HepG2 (cell line): ENCODE results near the gene ACBD3. TPM values are rescaled to one million over a fixed set of nuclear protein-coding genes. Genes with fewer than 3 reads are reported as not detected.

ENCODE experiments used
- BHLHE40 ChIP-seq: IDR thresholded peaks from 2 replicates; pipeline ENCODE4 v1.6.1; 2011; ENCODE audit warnings: low read length, improper control_type of control experiment
- CEBPG ChIP-seq: IDR thresholded peaks from 2 replicates; pipeline ENCODE4 v1.6.1; 2016
- CSRNP2 ChIP-seq: sonication (generic); formaldehyde crosslinking; conservative IDR thresholded peaks from 2 replicates; pipeline ENCODE4 v1.8.0; 2022; ENCODE audit warnings: low read depth, missing genetic modification reagents
- CTCF ChIP-seq: sonication (generic); formaldehyde crosslinking; IDR thresholded peaks from 2 replicates; pipeline ENCODE4 v1.5.0; 2020; ENCODE audit warnings: mild to moderate bottlenecking, missing genetic modification reagents, moderate library complexity
- ETV5 ChIP-seq: IDR thresholded peaks from 2 replicates; pipeline ENCODE4 v1.6.1; 2018; ENCODE audit warnings: missing biosample characterization, missing genetic modification reagents, inconsistent platforms, borderline replicate concordance
- ETV6 ChIP-seq: sonication (generic); formaldehyde crosslinking; conservative IDR thresholded peaks from 2 replicates; pipeline ENCODE4 v1.4.0; 2020; ENCODE audit warnings: missing genetic modification reagents
- GABPB1 ChIP-seq: IDR thresholded peaks from 2 replicates; pipeline ENCODE4 v1.6.1; 2016; ENCODE audit warnings: mild to moderate bottlenecking, missing genetic modification reagents, moderate library complexity, missing compliant biosample characterization
- HNRNPK ChIP-seq: fragments of 200-400 bp; formaldehyde crosslinking; IDR thresholded peaks from 2 replicates; pipeline ENCODE4 v1.6.1; 2018; ENCODE audit warnings: low read length, low read depth, moderate library complexity, mild to moderate bottlenecking; ENCODE audit not compliant: poor library complexity, severe bottlenecking
- HOXA3 ChIP-seq: sonication (generic); formaldehyde crosslinking; IDR thresholded peaks from 2 replicates; pipeline ENCODE4 v1.5.0; 2020; ENCODE audit warnings: missing genetic modification reagents
- IRF9 ChIP-seq: sonication (generic); formaldehyde crosslinking; IDR thresholded peaks from 2 replicates; pipeline ENCODE4 v1.8.0; 2022; ENCODE audit warnings: missing genetic modification reagents, mild to moderate bottlenecking, borderline replicate concordance
- MED8 ChIP-seq: sonication (generic); formaldehyde crosslinking; IDR thresholded peaks from 2 replicates; pipeline ENCODE4 v1.8.1; 2023; ENCODE audit warnings: mild to moderate bottlenecking, missing genetic modification reagents; ENCODE audit not compliant: insufficient replicate concordance
- SMAD1 ChIP-seq: sonication (generic); formaldehyde crosslinking; IDR thresholded peaks from 2 replicates; pipeline ENCODE4 v1.4.0; 2020; ENCODE audit warnings: missing genetic modification reagents, low read depth, mild to moderate bottlenecking, borderline replicate concordance
- TCF7L2 ChIP-seq: IDR thresholded peaks from 2 replicates; pipeline ENCODE4 v1.6.1; 2011; ENCODE audit warnings: mild to moderate bottlenecking, low read depth, low read length, moderate library complexity
- TEAD3 ChIP-seq: optimal IDR thresholded peaks from 2 replicates; pipeline ENCODE3; 2016; ENCODE audit warnings: borderline replicate concordance
- ZBTB38 ChIP-seq: sonication (generic); formaldehyde crosslinking; IDR thresholded peaks from 2 replicates; pipeline ENCODE4 v1.5.1; 2020; ENCODE audit warnings: mild to moderate bottlenecking, missing genetic modification reagents
- ZNF263 ChIP-seq: sonication (generic); formaldehyde crosslinking; IDR thresholded peaks from 2 replicates; pipeline ENCODE4 v1.4.0; 2020; ENCODE audit warnings: missing genetic modification reagents
- ZNF335 ChIP-seq: sonication (generic); formaldehyde crosslinking; IDR thresholded peaks from 2 replicates; pipeline ENCODE4 v1.4.0; 2020; ENCODE audit warnings: missing genetic modification reagents
- ZNF382 ChIP-seq: sonication (generic); formaldehyde crosslinking; IDR thresholded peaks from 2 replicates; pipeline ENCODE4 v1.5.0; 2020; ENCODE audit warnings: missing genetic modification reagents, mild to moderate bottlenecking, borderline replicate concordance
- ZNF468 ChIP-seq: sonication (generic); formaldehyde crosslinking; IDR thresholded peaks from 2 replicates; pipeline ENCODE4 v1.8.0; 2022; ENCODE audit warnings: mild to moderate bottlenecking, moderate library complexity, missing genetic modification reagents
- ZNF530 ChIP-seq: sonication (generic); formaldehyde crosslinking; IDR thresholded peaks from 2 replicates; pipeline ENCODE4 v1.5.0; 2020; ENCODE audit warnings: low read depth, mild to moderate bottlenecking, missing genetic modification reagents
- ZNF567 ChIP-seq: sonication (generic); formaldehyde crosslinking; IDR thresholded peaks from 2 replicates; pipeline ENCODE4 v1.8.1; 2023; ENCODE audit warnings: mild to moderate bottlenecking, missing genetic modification reagents, borderline replicate concordance
- ZNF569 ChIP-seq: sonication (generic); formaldehyde crosslinking; IDR thresholded peaks from 2 replicates; pipeline ENCODE4 v1.5.0; 2020; ENCODE audit warnings: mild to moderate bottlenecking, missing genetic modification reagents, moderate library complexity, borderline replicate concordance
- ZNF580 ChIP-seq: IDR thresholded peaks from 2 replicates; pipeline ENCODE4 v1.6.1; 2016; ENCODE audit warnings: low read depth, borderline replicate concordance
- ZNF615 ChIP-seq: sonication (generic); formaldehyde crosslinking; IDR thresholded peaks from 2 replicates; pipeline ENCODE4 v1.5.0; 2020; ENCODE audit warnings: mild to moderate bottlenecking, missing genetic modification reagents, borderline replicate concordance
- ZNF839 ChIP-seq: sonication (generic); formaldehyde crosslinking; IDR thresholded peaks from 2 replicates; pipeline ENCODE4 v1.4.0; 2020; ENCODE audit warnings: missing genetic modification reagents, mild to moderate bottlenecking, borderline replicate concordance
- ZSCAN31 ChIP-seq: sonication (generic); formaldehyde crosslinking; IDR thresholded peaks from 2 replicates; pipeline ENCODE4 v1.5.0; 2020; ENCODE audit warnings: low read depth, mild to moderate bottlenecking, missing genetic modification reagents
- polyA plus RNA-seq, 8 experiments: library from polyadenylated mRNA; depleted of rRNA in 3 of 8; stranded (reverse) in 7 of 8; unstranded in 1 of 8; fragments of >200 nt; fragmentation: Illumina TruSeq in 4 of 8; extraction: Trizol in 4 of 8; gene quantifications; 2 replicates each; pipeline versions ENCODE4 v1.2.1 to v1.2.3, GENCODE V29; 2011 to 2016; ENCODE audit warnings: low read depth in 4 of 8, missing spikeins in 1 of 8, mixed read lengths in 1 of 8; ENCODE audit not compliant: insufficient read depth in 1 of 8
- total RNA-seq, 5 experiments: library from RNA; depleted of rRNA; stranded (reverse); fragments of >200 nt; fragmentation: Illumina TruSeq; extraction: Trizol; gene quantifications; 2 replicates each; pipeline ENCODE4 v1.2.3, GENCODE V29; 2016; ENCODE audit warnings: low read depth in 1 of 5

ACBD3 gene
- total and polyA plus RNA-seq, 2 of the 13 experiments (the other 11 are each of a cell fraction or from before 2014, with no cell fraction given), result 24.3 to 39.3 TPM

GRCh38 chr1:226125097-226125630 is 61.4 kb downstream of the ACBD3 start (continued):
- no peak for TF ChIP-seq IRF9 (CRISPR knock-in tag)
- TF ChIP-seq GABPB1 (CRISPR knock-in tag), result 0 out of 2 replicates have a peak, but pooled peaks have one; percentile 32
- no peak for TF ChIP-seq ZNF569 (CRISPR knock-in tag)
- TF ChIP-seq ETV5 (CRISPR knock-in tag), result peak; percentile 30; the same call in 1 of the 2 replicates
- no peak for TF ChIP-seq HNRNPK
- TF ChIP-seq ZNF839, result peak; percentile 60; the same call in 1 of the 2 replicates
- TF ChIP-seq ZNF263 (CRISPR knock-in tag), result 0 out of 2 replicates have a peak, but pooled peaks have one; percentile 31
- peak; percentile 29; the same call in 1 of the 2 replicates for TF ChIP-seq HOXA3
- TF ChIP-seq ZNF382 (CRISPR knock-in tag), result no peak
- TF ChIP-seq BHLHE40, result no peak
- TF ChIP-seq ZBTB38, result peak; percentile 25; the same call in 1 of the 2 replicates
- no peak for TF ChIP-seq CSRNP2 (CRISPR knock-in tag)
- TF ChIP-seq ZNF335 (CRISPR knock-in tag), result 0 out of 2 replicates have a peak, but pooled peaks have one; percentile 23
- TF ChIP-seq ZNF468 (CRISPR knock-in tag), result no peak
- TF ChIP-seq CEBPG (CRISPR knock-in tag), result 0 out of 2 replicates have a peak, but pooled peaks have one; percentile 5
- TF ChIP-seq ZNF567 (CRISPR knock-in tag), result 0 out of 2 replicates have a peak, but pooled peaks have one; percentile 48
- 0 out of 2 replicates have a peak, but pooled peaks have one; percentile 12 for TF ChIP-seq ZSCAN31 (CRISPR knock-in tag)
- TF ChIP-seq MED8 (CRISPR knock-in tag), result no peak
- no peak for TF ChIP-seq ZNF530 (CRISPR knock-in tag)
- TF ChIP-seq SMAD1, result peak; percentile 62; the same call in 1 of the 2 replicates
- peak; percentile 96 for TF ChIP-seq CTCF (CRISPR knock-in tag)
- no peak for TF ChIP-seq TCF7L2
- no peak for TF ChIP-seq ZNF615 (CRISPR knock-in tag)
- peak; percentile 50 for TF ChIP-seq TEAD3 (CRISPR knock-in tag)
- TF ChIP-seq ETV6 (CRISPR knock-in tag), result peak; percentile 66; the same call in 1 of the 2 replicates
- TF ChIP-seq ZNF580, result peak; percentile 62; the same call in 1 of the 2 replicates
